Epithelial cell of proximal tubule (primary cell): ENCODE data around the gene ZNF212. TPM values are rescaled to one million over a fixed set of nuclear protein-coding genes. Genes with fewer than 3 reads are reported as not detected.

Experiments used
- DNase-seq: peaks from one replicate; pipeline ENCODE4 v3.0.0-alpha.2; 2011; ENCODE audit warnings: low read depth
- H3K4me3 ChIP-seq: 2 replicates; pipeline ENCODE4 v1.5.1; 2011; ENCODE audit warnings: low read depth, mild to moderate bottlenecking, low read length
- CTCF ChIP-seq: conservative IDR thresholded peaks from 2 replicates; pipeline ENCODE4 v1.5.1; 2012; ENCODE audit warnings: low read depth, mild to moderate bottlenecking, low read length
- total RNA-seq: library from RNA; depleted of rRNA; stranded (reverse); fragments of >200 nt; gene quantifications from 2 replicates; pipeline ENCODE4 v1.2.3, GENCODE V29; 2015

Gene ZNF212
- total RNA-seq, 1 donor from 2014 or later: 4.7 TPM

DNA sequence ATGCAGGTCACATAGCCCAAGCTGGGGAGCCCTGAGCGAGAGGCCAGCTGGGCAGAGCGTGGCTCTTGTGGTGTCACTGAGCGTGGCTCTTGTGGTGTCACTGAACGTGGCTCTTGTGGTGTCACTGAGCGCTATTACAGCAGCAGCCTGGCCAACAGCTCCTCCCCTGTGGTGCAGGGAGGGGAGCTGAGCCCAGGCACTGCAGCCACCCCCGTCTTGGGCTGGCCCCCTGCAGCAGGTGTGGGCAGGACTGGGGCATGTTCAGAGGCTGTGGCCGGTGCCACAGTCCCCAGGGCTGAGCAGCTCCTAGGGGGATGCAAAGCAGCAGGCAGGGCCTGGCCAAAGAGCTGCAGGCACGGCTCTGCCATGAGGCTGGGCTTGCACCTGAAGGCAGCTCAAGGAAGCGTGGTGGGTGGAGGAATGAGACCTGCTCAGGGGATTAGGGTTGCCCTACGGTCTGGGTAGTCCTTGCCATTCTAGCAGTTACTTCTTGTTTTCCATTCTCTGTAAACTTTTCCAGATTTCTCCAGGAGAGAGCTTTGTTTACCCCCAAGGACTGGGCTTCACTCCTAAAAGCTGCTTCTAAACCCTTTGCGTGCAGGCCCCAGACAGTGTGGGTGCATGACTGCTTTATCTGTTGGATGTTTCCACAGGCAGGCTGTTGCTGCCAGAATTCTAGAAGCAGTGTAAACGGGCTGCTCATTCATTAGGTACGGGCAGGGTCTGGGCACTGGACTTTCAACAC, 51.8 kb downstream of the ZNF212 start:
- DNase-seq: no peak
- H3K4me3 ChIP-seq: no peak overlapping the region
- no peak for TF ChIP-seq CTCF

DNA sequence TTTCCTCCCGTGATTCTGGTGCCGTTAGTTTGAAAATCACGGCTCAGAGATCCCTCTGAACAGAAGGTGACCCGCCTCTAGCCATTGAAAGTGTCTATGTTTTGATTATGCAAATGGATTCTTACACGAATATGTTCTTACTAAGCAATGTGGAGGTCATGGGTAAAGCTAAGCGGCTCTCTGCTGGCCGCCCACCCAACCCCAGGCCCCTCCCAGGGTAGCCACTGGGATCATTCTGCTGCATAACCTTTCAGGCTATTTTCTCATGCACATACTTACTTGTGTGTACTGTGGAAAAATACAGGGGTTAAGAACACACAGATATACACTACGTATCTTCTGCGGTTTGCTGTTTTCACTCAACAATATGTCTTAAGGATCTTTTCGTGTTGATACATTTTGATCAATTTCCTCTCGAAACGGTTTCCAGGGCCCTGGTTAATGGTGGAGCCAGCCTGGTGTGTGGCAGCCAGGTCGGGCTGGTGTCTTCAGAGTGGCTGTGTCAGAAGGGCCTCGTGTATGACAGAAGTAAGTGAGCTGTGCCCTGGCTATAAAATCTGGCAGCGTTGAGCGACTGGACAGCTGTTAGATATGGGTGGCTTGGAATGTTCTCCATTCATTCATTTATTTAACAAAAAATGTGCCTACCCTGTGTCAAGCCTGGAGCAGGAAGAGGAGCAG, 52.5 kb downstream of the ZNF212 start:
- TF ChIP-seq CTCF: no peak
- H3K4me3 ChIP-seq: no peak overlapping the region

DNA sequence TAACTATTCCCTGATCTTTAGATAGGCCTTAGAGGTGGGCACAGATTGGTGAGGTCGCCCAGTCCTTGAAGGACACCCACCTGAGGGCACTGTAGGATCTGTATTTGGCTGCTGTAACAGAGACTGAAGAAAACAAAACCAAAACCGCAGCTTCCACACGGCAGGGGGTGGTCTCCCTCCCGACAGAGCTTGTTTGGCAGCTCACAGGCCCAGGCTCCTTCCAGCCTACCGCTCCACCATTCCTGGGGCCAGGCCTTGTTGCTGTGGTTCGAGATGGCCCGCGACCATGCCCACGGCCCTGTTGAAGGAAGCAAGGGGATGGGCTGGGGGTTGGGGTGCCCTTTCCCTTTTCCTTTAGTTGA, 53.0 kb downstream of the ZNF212 start:
- H3K4me3 ChIP-seq: no peak overlapping the region
- no peak for TF ChIP-seq CTCF
- DNase-seq: no peak

More for the DNA sequence above, 52.5 kb downstream of the ZNF212 start:
- no peak for DNase-seq

- H3K4me3 ChIP-seq: no peak overlapping the region
- no peak for DNase-seq
- TF ChIP-seq CTCF: no peak
These were observed 53.9 kb downstream of the ZNF212 start for GRCh38 chr7:149293338-149293737.

DNA sequence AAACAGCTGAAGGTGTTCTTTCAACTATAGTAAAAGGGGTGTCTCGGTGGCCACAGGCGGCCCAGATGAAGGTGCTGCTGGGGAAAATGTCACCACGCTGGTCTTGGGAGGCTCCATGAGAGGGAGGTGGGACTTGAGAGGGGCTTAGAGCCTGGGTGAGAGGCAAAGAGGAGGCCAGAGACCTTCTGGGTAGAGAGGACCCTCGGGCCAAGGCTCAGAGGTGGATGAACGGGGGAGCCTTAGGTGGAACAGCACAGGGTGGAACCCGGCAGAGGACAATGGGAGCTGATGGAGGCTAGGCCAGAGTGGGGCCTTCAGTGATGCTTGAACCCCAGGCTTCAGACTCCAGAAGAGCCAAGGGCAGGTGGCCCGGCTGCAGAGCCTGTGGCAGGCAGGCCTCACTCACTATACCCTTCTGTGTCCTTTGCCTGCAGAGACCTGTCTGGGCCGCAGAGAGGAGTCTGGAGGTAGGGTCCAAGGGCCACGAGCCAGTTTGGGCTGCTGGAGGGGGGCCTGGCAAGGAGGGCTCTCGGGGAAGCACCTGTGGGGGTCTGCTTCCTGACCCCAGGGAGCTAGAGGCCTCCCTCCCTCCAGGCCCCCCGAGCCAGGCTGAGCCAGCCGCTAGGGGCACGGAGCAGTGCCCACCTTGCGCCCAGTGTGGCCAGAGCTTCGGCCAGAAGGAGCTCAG, 54.6 kb downstream of the ZNF212 start:
- DNase-seq: no peak
- no peak overlapping the region for H3K4me3 ChIP-seq
- TF ChIP-seq CTCF: no peak

DNA sequence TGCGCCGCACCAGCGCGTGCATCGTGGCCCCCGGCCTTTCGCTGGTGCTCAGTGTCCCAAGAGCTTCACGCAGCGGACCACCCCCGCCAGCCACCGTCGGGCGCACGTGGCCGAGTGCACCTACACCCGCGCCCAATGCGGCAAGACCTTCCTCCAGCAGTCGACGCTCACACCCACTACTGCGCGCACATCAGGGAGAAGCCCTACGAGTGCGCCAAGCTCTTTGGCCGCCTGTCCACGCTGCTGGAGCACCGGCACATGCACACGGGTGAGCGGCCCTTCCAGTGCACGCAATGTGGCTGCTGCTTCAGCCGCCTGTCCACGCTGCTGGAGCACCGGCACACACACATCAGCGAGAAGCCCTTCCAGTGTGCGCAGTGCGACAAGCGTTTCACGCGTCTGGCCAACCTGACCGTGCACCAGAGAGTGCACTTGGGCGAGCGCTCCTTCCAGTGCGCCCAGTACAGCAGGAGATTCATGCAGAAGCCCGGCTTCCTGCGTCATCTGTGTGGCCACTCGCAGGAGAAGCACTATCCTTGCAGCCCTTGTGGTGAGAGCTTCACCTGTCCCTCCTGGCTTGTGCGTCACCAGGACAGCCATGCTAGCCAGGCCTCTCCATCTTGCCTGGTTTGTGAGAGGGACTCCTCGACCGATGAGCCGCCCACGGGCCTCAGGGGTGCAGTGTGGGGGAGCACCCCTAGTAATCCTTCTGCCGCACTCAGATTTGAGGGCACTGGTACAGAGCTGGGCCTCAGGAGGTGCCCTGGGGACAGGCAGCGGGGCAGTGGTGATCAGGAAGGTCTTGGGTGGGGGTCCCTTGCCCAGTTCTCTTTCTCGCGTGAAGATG, 55.4 kb downstream of the ZNF212 start:
- no peak for TF ChIP-seq CTCF
- H3K4me3 ChIP-seq: no peak overlapping the region
- no peak for DNase-seq
